ENCODE data around the gene WDR72.
A peak's percentile ranks its signal among the peaks of the same experiment; 100 is the strongest.
"Not testable (repeated sequence)": the region's sequence is repeated elsewhere in the genome, so short reads cannot be mapped to it uniquely, and the experiment has no call there.

WDR72 gene

GRCh38 chr15:53588773-53589172 lies 170.7 kb downstream of the WDR72 start:
- DNase-seq, result no peak

- DNase-seq, result peak; percentile 39
Observed at GRCh38 chr15:53586799-53587198, 172.7 kb downstream of the WDR72 start.

GRCh38 chr15:53581513-53581912 lies 177.9 kb downstream of the WDR72 start:
- DNase-seq, result no peak

- DNase-seq, result no peak
Observed at GRCh38 chr15:53580366-53580765, 179.1 kb downstream of the WDR72 start.

- DNase-seq, result no peak
Observed at GRCh38 chr15:53576841-53577240, 182.6 kb downstream of the WDR72 start.

- DNase-seq, result no peak
Observed at GRCh38 chr15:53573091-53573490, 186.4 kb downstream of the WDR72 start.

- no peak for DNase-seq
Observed at GRCh38 chr15:53569751-53570480, 189.5 kb downstream of the WDR72 start.

GRCh38 chr15:53566912-53567311 lies 192.6 kb downstream of the WDR72 start:
- DNase-seq, result no peak

- DNase-seq, result no peak
Observed at GRCh38 chr15:53565721-53566120, 193.7 kb downstream of the WDR72 start.

GRCh38 chr15:53564647-53565046 lies 194.8 kb downstream of the WDR72 start:
- DNase-seq, result no peak

GRCh38 chr15:53563627-53564026 lies 195.8 kb downstream of the WDR72 start:
- DNase-seq, result no peak

GRCh38 chr15:53559364-53560277 lies 199.8 kb downstream of the WDR72 start:
- DNase-seq, result no peak

- DNase-seq, result no peak
Observed at GRCh38 chr15:53558384-53558783, 201.1 kb downstream of the WDR72 start.

GRCh38 chr15:53555226-53555625 lies 204.2 kb downstream of the WDR72 start:
- no peak for DNase-seq

- DNase-seq, result no peak
Observed at GRCh38 chr15:53549697-53550305, 209.7 kb downstream of the WDR72 start.

- DNase-seq, result no peak
Observed at GRCh38 chr15:53548236-53548635, 211.2 kb downstream of the WDR72 start.

- not testable (repeated sequence) for DNase-seq
Observed at GRCh38 chr15:53540626-53541300, 218.7 kb downstream of the WDR72 start.

GRCh38 chr15:53539878-53540277 lies 219.6 kb downstream of the WDR72 start:
- no peak for DNase-seq

- no peak for DNase-seq
Observed at GRCh38 chr15:53536479-53537120, 222.9 kb downstream of the WDR72 start.

GRCh38 chr15:53535886-53536285 lies 223.6 kb downstream of the WDR72 start:
- no peak for DNase-seq

- DNase-seq, result no peak
Observed at GRCh38 chr15:53534105-53534839, 225.2 kb downstream of the WDR72 start.

GRCh38 chr15:53530761-53531160 lies 228.7 kb downstream of the WDR72 start:
- no peak for DNase-seq
